Lower leg skin (tissue), 3 donors: ENCODE data around the gene C1orf159.

Experiments used
- POLR2A ChIP-seq, 2 donors: fragments of 450-650 bp; IDR thresholded peaks; one replicate each; pipeline ENCODE4 v1.6.1; 2016 to 2017; ENCODE audit warnings: antibody characterized with exemption in 2 of 2, mild to moderate bottlenecking in 1 of 2, moderate library complexity in 1 of 2
- TF ChIP-seq, protein P1 (sequence below), 3 donors: fragments of 450-650 bp; IDR thresholded peaks; one replicate each; pipeline ENCODE4 v1.5.1; 2016; ENCODE audit warnings: antibody characterized with exemption in 3 of 3, mild to moderate bottlenecking in 3 of 3, moderate library complexity in 2 of 3

DNA sequence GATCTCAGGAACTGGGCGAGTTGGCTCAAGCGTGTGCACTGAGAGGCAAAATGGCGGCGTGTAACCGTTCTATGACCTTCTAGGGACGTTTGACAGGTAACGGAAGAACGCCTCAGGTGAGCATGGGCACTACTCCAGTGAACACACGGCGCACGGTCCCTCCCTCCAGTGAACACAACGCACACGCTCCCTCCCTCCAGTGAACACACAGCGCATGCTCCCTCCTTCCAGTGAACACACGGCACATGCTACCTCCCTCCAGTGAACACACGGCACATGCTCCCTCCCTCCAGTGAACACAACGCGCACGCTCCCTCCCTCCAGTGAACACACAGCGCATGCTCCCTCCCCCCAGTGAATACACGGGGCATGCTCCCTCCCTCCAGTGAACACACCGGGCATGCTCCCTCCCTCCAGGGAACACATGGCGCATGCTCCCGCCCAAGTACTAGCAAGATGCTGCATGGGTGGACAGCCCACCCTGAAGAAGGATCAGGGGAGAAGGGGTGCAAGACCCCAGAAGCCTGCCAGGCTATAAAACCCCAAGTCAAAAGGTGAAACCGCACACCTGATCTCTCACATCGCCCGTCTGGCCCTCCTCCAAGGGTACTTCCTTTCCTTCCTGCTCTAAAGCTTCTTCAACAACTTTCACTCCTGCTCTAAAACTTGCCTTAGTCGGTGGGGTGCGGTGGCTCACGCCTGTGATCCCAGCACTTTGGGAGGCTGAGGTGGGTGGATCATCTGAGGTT, 3.5 kb downstream of the C1orf159 start:
- no peak for TF ChIP-seq POLR2A (IDR thresholded peaks at IDR 0.05)
- TF ChIP-seq, protein P1, sequence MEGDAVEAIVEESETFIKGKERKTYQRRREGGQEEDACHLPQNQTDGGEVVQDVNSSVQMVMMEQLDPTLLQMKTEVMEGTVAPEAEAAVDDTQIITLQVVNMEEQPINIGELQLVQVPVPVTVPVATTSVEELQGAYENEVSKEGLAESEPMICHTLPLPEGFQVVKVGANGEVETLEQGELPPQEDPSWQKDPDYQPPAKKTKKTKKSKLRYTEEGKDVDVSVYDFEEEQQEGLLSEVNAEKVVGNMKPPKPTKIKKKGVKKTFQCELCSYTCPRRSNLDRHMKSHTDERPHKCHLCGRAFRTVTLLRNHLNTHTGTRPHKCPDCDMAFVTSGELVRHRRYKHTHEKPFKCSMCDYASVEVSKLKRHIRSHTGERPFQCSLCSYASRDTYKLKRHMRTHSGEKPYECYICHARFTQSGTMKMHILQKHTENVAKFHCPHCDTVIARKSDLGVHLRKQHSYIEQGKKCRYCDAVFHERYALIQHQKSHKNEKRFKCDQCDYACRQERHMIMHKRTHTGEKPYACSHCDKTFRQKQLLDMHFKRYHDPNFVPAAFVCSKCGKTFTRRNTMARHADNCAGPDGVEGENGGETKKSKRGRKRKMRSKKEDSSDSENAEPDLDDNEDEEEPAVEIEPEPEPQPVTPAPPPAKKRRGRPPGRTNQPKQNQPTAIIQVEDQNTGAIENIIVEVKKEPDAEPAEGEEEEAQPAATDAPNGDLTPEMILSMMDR (IDR thresholded peaks at IDR 0.05) = no peak
